OCI-LY7 (cell line): ENCODE measurements around the gene BTBD7.

Source experiments
- CTCF ChIP-seq: fragments of 200-600 bp; sonication (generic); conservative IDR thresholded peaks from 2 replicates; pipeline ENCODE4 v1.5.1; 2014; ENCODE audit warnings: mild to moderate bottlenecking, antibody characterized with exemption, low read length, moderate library complexity, mixed read lengths
- EZH2phosphoT487 ChIP-seq: fragments of 200-600 bp; sonication (generic); IDR thresholded peaks from 2 replicates; pipeline ENCODE4 v1.6.1; 2018; ENCODE audit warnings: low read depth, borderline replicate concordance, mild to moderate bottlenecking, mixed run types, antibody characterized with exemption, low read length, moderate library complexity, mixed read lengths

- TF ChIP-seq CTCF: no peak
- TF ChIP-seq EZH2phosphoT487: no peak
These were observed 56.7 kb downstream of the BTBD7 start for GRCh38 chr14:93276031-93276716.
